Activated T-cell treated with anti-CD3 and anti-CD28 coated beads for 1 hour (primary cell): Measurements from ENCODE around the gene SLC38A1.
"Not testable (repeated sequence)": the region's sequence is repeated elsewhere in the genome, so short reads cannot be mapped to it uniquely, and the experiment has no call there.

Experiments
- DNase-seq: peaks from one replicate; pipeline ENCODE4 v3.0.0-alpha.2; 2020; ENCODE audit warnings: low read depth

The SLC38A1 gene

DNA sequence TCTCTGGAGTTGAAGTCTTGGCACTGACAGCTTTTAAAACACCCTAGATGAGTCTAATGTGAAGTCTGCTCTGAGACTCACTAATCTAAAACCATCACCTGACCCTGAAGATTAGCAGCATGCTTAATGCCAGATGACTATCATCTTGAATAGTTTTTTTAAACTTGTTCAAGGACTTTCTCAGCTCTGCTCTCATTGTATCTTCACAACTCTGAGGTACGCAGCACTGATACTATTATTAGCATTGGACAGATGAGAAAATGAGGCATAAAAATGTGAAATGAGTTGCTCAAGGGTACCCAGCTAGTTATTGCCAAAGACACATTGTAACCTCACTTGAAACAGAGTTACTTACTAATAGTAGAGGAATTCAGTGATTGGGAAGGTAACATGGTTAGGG, 4.8 kb downstream of the SLC38A1 start:
- DNase-seq, result no peak

DNA sequence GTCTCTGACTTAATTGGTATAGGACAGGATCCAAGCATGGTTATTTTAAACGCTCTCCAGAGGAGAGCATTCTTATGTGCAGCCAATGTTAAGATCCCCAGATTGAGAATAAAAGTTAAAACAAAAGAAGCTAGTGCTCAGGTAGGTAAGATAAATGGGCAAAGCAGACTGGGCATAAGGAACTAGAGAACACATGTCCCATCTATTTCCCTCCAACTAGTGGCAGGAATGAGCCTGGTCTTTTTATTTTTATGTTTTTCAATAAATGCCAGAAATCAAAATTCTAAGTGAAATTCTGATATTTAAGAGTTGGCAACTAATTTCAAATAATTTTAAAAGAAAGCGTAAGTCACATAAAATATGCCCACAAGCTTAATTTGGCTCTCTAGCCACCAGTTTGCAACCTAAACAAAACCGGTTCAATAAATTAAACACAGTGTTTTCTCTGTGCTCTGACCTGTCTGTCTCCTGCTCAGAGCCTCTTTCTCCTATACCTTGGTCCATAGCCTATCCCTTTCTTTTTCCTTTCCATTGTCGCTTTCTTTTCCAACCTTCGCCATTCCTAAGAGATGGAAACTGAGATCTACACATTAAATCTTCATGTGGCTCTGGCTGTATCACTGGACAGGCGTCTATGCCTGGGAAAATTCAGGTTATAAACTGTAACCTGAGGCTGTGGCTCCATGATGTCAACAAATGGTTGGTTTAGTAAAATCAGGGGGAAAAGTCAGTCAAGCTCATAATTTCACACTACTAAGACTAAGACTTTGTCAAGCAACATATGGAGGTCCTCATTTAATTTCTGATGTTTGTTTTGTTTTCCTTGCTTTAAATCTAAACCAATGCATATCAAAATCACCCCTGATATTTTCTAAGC, 5.5 kb downstream of the SLC38A1 start:
- no peak for DNase-seq

DNA sequence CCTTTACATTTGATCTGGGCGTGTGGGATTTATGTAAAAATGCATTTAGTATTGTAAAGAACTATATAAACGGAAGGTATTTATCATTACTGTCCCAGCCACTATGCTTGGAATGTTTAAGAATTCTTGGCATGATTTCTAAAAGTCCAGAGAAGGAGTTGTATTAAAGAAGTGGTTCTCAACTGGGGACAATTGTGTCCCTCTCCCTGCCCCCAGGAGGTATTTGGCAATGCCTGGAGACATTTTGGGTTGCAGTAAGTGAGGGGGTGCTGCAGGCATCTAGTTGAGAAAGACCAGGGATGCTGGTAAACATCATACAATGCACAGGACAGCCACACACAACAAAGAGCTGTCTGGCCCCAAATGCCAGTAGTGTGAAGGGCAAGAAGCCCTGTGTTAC, 7.2 kb downstream of the SLC38A1 start:
- no peak for DNase-seq

DNA sequence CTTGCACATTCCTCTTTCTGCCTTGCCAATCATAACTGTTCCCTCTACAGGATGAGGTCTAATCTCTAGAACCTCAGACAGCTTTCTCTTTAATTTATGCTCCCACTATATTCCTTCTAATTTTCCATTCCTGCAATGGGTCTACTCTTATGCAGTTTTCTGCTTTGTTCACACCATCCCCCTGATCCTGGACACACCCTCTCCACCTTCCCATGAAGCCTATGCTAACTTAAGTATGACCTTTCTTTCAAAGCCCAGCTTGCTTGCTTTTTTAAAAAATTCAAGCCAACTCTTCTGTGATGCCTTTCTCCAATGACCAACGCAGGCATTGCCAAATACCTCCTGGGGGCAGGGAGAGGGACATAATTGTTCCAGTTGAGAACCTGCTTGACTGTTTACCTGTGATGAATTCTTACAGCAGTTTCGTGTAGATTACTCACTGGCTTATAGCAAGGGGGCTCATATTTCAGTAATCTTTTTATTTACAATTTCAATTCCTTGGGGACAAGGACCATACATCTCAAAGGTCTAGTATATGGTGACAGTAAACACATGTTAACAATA, 7.8 kb downstream of the SLC38A1 start:
- DNase-seq, result no peak

DNA sequence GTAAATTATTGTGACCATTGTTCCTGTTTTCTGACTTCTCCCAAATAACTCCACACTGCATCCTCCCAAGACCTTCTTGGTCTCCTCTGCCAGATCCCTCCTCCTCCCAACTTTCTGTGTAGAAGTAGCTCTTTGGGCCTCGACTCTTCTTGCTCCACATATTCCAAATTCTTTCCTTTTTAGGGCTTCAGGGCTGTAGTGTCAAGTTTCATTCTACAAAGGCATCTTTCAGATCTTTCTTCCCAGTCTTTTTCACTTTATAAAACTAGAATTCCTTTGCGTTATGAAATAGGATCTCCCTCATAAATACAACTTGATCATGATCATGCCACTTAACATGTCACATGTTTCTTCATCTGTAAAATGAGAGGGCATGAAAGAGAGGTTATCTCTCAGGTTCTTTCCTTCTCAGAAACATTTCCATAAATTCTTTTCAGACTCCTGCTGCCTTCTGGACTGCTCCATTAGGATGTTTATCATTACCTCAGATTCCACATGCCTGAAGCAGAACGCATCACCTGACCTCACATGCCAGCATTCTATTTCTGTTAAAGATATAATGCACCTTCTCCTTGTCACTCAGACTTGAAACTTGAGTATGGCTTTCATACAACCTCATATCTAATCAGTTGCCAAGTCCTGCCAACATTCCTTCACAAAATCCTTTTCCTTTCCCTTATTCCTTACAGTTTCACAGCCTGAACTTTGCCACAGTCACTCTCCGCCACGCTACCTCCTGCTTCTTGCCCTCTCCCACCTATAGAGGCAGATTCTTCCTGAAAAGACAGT, 8.5 kb downstream of the SLC38A1 start:
- no peak for DNase-seq

DNA sequence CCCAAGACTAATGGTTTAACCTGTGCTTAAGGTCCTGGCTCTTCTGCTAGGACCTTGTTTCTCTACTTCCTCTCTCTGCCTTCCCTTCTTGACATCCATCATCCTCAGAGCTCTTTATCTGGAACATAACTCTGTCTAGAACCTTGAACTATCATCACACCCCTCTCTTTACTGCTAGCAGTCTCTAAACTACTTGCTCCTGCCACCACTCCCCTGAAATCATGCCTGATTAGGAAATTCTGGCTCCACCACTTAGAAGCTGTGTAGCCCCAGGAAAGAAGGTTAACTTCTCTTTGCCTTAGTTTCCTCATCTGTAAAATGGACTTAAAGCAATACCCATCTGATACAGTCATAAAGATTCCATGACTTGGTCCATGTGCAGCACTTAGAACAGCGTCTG, 9.1 kb downstream of the SLC38A1 start:
- no peak for DNase-seq

DNA sequence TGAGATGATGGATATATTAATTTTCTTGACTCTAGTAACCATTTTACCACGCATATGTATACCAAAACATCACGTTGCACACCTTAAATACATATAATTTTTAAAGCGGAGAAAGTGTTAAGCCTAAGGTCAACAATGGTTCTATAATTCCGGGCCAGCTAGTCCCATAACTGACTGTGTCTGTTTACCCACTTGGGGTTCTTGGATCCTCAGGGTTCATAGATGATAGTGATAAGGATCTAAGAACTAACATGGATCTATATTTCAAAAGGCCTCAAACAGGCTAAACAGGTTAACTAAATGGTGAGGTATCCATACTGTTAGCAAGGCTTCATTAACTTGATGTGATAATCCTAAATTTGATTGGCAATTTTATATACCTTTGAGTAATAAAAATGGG, 9.8 kb downstream of the SLC38A1 start:
- DNase-seq, result no peak

DNA sequence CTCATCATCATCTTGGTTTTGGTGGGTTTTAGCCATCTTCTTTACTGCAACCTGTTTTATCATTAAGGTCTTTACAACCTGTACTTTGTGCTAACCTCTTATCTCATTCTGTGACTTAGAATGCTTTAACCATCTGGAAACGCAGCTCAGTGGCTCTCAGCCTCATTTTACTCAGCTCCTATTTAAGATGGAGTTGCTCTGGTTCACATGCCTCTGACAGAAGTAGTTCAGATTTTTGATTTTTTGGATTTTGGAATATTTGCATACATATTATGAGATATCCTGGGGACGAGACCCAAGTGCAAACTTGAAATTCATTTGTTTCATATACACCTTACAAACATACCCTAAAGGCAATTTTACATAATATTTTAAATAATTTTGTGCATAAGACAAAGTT, 10.7 kb downstream of the SLC38A1 start:
- DNase-seq, result no peak

DNA sequence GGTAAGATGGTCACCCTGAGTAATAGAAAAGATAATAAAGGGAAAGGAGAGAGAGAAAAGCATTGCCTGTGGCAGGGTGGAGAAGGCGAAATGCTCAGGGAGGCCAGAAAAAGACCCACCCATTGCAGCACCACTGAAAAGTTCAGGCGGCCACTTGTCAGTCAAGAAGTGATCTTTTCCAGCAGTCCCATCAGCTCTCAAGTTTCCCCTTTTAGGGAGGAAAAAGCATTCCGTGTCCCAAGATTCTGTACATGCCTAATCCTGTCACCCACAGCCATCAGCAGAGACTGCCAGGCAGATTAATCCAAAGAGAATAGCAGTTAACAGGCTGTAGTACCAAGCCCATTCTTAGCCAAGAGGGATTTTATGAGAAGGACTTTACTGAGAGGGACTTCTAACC, 11.9 kb downstream of the SLC38A1 start:
- no peak for DNase-seq

DNA sequence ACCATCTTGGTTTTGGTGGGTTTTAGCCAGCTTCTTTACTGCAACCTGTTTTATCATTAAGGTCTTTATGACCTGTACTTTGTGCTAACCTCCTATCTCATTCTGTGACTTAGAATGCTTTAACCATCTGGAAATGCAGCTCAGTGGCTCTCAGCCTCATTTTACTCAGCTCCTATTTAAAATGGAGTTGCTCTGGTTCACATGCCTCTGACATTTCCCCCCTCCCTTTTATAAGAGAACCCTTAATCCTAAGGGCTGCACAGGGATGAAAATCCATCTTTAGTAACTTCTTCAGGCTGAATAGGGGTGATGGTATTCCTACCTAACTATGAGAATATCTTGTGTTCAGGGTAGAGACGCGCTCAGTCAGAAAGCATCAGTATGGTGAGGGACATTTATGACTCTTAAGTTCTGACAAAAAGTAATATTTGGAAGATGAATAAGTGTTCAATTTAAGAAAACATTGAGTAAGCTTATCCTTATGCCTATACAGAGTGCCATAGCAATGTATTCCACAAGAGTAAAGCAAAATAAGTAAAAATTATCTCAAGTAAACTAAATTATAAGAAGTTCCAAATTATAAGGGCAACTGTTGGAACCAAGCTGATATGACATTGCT, 15.2 kb downstream of the SLC38A1 start:
- DNase-seq, result no peak

DNA sequence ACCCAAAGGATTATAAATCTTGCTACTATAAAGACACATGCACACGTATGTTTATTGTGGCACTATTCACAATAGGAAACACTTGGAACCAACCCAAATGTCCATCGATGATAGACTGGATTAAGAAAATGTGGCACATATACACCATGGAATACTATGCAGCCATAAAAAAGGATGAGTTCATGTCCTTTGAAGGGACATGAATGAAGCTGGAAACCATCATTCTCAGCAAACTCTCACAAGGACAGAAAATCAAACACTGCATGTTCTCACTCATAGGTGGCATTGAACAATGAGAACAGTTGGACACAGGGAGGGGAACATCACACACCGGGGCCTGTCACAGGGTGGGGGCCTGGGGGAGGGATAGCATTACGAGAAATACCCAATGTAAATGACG, 16.8 kb downstream of the SLC38A1 start:
- not testable (repeated sequence) for DNase-seq

DNA sequence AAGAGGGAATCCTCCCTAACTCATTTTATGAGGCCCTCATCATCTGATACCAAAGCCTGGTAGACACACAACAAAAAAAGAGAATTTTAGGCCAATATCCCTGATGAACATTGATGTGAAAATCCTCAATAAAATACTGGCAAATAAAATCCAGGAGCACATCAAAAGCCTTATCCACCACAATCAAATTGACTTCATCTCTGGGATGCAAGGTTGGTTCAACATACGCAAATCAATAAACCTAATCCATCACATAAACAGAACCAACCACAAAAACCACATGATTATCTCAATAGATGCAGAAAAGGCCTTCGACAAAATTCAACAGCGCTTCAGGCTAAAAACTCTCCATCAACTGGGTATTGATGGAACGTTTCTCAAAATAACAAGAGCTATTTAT, 18.9 kb downstream of the SLC38A1 start:
- DNase-seq, result not testable (repeated sequence)

DNA sequence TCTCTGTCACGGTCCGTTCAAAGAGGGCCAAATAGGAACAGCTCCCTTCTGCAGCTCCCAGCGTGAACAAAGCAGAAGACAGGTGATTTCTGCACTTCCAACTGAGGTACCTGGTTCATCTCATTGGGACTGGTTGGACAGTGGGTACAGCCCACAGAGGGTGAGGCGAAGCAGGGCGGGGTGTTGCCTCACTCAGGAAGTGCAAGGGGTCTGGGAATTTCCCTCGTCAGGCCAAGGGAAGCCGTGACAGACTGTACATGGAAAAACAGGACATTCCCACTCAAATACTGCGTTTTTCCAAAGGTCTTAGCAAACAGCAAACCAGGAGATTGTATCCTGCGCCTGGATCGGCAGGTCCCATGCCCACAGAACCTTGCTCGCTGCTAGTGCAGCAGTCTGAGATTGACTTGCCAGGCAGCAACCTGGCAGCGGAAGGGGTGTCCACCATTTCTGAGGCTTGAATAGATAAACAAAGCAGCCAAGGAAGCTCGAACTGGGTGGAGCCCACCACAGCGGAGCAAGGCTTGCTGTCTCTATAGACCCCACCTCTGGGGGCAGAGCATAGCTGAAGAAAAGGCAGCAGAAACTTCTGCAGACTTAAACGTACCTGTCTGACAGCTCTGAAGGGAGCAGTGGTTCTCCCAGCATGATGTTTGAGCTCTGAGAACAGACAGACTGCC, 22.7 kb downstream of the SLC38A1 start:
- no peak for DNase-seq

DNA sequence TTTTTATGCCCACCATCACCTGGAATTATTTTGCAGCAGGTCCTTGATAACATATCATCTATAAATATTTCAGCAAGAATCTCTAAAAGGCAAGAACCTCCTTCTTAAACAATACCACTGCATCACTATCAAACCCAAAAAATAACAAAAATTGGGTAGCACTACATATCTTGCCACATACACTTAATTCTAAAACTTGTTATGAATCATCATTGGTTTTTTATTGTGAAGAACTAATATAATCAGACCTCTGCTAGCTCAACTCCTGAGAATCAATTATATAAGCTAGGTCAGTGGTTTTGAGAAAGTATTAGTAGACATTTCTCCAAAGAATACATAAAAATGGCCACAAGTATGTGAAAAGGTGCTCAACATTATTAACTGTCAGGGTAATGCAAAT, 23.8 kb downstream of the SLC38A1 start:
- no peak for DNase-seq

DNA sequence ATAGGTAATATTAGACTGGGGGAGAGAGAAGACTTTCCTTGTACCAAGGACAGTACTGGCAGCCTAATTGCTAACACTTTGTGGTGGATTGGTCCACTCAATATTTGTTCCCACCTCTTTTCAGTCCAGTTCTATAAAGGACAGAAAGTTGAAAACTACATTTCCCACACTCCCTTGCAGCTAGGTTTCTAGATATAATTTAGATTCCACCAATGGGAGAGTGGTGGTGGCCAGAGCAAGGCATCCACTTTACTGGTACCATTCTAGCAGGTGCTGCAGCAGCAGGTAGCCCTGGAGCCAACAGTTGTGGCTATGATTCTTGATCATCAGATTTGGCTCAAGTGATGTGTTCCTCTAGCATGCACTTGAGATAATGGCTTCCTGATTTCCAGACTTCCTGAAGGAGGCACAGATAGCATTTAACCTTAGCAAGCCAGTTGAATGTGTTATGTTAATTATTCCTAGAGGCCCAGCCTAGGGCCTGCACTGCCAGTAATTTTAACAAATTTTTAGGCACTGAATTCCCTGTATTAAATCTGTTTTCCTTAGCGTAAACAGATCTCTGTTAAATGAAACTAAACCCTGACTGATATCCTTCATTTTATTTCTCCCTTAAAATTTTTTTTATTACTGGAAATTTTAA, 24.4 kb downstream of the SLC38A1 start:
- no peak for DNase-seq

DNA sequence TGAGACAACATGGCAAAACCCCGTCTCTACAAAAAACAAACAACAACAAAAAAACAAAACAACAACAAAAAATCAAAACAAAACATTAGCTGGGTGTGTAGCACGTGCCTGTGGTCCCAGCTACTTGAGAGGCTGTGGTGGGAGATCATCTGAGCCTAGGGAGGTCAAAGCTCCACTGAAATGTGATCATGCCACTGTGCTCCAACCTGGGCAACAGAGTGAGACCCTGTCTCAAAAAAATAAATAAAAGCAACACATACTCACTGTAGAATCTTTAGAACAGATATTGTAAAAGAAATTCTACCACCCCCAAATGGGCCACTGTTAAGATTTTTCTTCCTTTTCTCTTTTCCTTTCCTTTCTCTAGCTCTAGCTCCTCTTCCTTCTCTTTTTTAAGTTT, 26.3 kb downstream of the SLC38A1 start:
- no peak for DNase-seq

DNA sequence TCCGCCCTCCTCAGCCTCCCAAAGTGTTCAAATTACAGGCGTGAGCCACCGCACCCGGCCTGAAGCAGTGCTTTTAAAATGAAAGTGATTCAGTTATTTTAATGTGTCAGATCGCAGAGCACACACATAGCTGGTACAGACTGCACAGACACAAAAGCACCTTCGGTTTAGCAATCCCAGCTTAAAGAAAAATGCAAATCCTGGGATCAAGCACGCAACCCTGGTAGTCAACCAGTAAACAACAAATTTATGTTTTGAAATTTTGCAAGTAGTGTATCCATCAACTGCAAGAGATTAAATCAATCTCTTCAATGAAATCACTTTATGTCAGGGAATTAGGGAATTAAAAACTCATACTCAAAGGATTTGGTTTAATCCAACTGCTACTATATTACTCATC, 28.4 kb downstream of the SLC38A1 start:
- no peak for DNase-seq

DNA sequence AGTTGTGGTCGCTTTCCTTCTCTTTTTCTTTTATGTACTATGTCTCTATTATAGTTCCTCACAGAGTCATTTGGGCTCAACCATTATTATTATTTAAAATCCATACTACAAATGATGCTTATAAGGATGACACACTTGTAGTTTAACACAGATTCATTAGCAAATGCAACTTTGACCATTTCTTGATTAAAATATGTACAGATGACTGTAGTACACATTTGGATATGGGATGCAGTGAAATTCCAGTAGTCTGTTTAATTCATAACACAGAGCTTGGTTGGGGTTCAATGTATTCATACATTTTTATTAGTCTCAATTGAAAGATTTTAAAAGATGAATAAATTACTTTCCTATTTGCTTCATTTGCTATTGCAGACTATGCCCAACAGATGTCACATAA, 30.0 kb downstream of the SLC38A1 start:
- no peak for DNase-seq

DNA sequence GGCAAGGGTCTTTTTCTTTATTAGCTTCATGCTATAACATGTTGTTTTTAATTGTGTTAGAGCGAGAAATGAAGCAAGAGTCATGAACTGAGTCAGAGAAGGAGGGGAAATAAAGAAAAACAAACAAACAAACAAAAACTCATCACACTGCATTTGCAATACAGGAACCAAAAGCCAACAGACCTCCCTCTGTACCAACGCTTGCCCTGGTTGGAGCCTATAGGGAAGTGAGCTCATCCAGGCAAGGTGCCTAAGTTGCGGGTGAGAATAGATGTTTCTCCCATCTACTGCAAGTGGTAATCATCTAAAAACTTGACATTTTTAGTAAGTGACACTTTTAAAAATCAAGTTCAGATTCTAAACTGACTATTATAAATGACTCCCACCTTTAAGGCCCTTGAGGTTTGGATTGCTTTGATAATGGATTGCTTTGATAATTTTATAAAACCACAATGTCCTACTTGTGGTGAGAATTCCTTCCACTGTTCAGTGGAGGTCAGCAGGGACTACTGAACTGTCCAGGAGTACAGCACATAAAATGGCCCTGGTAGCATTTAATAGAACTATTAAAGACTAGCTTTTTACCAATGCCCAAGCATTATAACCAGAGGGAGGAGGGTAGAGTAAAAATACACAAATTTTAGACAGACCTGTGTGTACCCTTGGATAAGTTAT, 31.3 kb downstream of the SLC38A1 start:
- DNase-seq, result no peak

DNA sequence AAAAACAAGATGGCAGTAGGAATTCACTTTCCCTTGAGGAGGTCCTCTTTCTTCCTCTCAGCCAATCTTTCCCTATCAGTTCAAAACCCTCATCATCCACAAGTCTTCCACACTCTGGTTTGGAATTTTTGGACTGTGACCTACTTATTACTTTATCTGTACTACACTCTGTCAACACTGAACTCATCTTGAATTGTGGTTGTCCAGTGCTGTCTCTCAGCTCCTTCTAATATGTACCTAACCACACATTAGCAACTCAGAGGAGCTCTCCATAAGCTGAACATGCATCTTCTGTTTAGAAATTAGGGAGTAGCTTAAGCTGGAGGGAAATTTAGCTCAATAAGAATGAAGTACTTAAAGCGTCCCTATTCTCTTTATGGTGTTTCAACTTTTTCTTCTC, 34.8 kb downstream of the SLC38A1 start:
- no peak for DNase-seq

DNA sequence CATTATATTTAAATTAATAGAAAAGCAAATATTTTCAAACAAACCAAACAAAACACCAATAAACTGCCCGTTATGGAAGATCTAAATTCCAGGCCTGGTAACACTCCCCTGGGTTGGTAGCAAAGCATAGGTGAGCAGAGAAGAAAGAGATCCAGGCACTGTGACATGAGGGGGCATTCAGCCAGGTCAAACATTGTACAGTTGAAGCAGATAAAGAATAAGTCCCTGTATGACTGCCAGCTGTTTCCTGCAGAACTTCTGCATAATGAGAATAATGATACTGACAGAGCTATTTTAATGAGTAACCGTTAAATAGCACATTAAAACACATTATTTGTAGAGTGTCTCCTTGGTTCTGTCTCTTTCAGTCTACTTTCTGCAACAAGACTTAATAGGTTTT, 35.4 kb downstream of the SLC38A1 start:
- no peak for DNase-seq
